Measurements from ENCODE around the gene DLG3.

DLG3 gene

DNA sequence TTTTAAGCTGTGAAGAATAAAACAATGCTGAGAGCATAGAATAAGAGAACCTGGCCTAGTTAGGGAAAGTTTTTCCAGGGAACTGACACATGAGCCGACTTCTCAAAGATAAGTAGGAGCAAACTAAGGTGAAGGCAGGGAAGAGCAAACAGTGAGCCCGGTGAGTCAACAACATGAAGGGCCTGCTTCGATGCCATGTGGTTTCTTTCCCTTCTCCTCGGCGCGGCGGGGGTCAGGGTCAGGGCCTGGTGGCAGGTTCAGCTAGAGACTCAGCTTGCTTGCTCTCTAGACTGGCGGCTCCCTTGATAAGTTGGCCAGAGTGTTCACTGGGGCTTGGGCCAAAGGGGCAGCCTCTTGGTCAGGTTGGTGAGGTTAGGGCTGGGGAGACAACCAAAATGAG lies 81.1 kb downstream of the DLG3 start:
- Histone ChIP-seq H3K9me3 (ENCODE audit: low read length) (no peaks in the 10 kb centered on the region), H3K79me2 (ENCODE audit: insufficient read depth, low read length) (no peaks in the 10 kb centered on the region), H2AFZ (ENCODE audit: low read length) (no peak overlapping the region), H3K4me2 (ENCODE audit: low read length) (no peak overlapping the region), H3K36me3 (ENCODE audit: insufficient read depth, low read length) (no peaks in the 10 kb centered on the region), H3F3A (ENCODE audit: insufficient read depth, low read length) (no peaks in the 10 kb centered on the region), H3K4me3 (ENCODE audit: low read depth, low read length, poor library complexity, severe bottlenecking) (no peak overlapping the region), H3K27ac (ENCODE audit: low read depth, low read length, poor library complexity, severe bottlenecking) (no peak overlapping the region), H3K27me3 (ENCODE audit: insufficient read depth, low read length) (no peaks in the 10 kb centered on the region), H3K9ac (ENCODE audit: low read length) (no peak overlapping the region), H3K4me1 (ENCODE audit: insufficient read depth, low read length, severe bottlenecking) (no peaks in the 10 kb centered on the region), H3K9me2 (ENCODE audit: low read depth, low read length) (no peaks in the 10 kb centered on the region), H4K20me1 (ENCODE audit: insufficient read depth, low read length) (no peaks in the 10 kb centered on the region)
- TF ChIP-seq, protein P1, sequence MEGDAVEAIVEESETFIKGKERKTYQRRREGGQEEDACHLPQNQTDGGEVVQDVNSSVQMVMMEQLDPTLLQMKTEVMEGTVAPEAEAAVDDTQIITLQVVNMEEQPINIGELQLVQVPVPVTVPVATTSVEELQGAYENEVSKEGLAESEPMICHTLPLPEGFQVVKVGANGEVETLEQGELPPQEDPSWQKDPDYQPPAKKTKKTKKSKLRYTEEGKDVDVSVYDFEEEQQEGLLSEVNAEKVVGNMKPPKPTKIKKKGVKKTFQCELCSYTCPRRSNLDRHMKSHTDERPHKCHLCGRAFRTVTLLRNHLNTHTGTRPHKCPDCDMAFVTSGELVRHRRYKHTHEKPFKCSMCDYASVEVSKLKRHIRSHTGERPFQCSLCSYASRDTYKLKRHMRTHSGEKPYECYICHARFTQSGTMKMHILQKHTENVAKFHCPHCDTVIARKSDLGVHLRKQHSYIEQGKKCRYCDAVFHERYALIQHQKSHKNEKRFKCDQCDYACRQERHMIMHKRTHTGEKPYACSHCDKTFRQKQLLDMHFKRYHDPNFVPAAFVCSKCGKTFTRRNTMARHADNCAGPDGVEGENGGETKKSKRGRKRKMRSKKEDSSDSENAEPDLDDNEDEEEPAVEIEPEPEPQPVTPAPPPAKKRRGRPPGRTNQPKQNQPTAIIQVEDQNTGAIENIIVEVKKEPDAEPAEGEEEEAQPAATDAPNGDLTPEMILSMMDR (IDR thresholded peaks at IDR 0.05; ENCODE audit: low read length) = no peak
- TF ChIP-seq EZH2 (IDR thresholded peaks at IDR 0.05; ENCODE audit: borderline replicate concordance, low read length) = no peak

DNA sequence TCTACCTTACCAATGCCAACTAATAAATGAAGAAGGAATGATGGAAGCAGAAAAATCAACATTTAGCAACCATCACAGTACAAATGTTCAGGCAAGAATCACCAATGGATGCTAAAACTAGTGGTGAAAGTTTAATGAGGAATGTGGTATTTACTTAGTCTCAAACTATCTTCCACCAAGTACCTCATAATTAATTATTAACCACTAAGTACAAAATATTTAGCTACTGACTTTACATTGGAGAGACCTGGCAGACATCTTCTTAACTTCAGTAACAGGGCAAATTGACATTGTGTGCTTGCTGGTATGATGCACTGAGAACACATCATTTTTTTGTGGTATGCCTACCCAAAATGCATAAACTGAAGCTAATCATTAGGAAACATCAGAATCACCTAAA lies 82.4 kb downstream of the DLG3 start:
- Histone ChIP-seq H4K20me1 (ENCODE audit: insufficient read depth, low read length) (no peaks in the 10 kb centered on the region), H3K9me3 (ENCODE audit: low read length) (no peaks in the 10 kb centered on the region), H3K4me1 (ENCODE audit: insufficient read depth, low read length, severe bottlenecking) (no peaks in the 10 kb centered on the region), H3F3A (ENCODE audit: insufficient read depth, low read length) (no peaks in the 10 kb centered on the region), H3K27me3 (ENCODE audit: insufficient read depth, low read length) (no peaks in the 10 kb centered on the region), H3K4me3 (ENCODE audit: low read depth, low read length, poor library complexity, severe bottlenecking) (no peak overlapping the region), H3K36me3 (ENCODE audit: insufficient read depth, low read length) (no peaks in the 10 kb centered on the region), H2AFZ (ENCODE audit: low read length) (no peak overlapping the region), H3K27ac (ENCODE audit: low read depth, low read length, poor library complexity, severe bottlenecking) (no peak overlapping the region), H3K9me2 (ENCODE audit: low read depth, low read length) (no peaks in the 10 kb centered on the region), H3K79me2 (ENCODE audit: insufficient read depth, low read length) (no peaks in the 10 kb centered on the region), H3K4me2 (ENCODE audit: low read length) (no peak overlapping the region), H3K9ac (ENCODE audit: low read length) (no peak overlapping the region)
- TF ChIP-seq, protein P1 (IDR thresholded peaks at IDR 0.05; ENCODE audit: low read length) = no peak
- TF ChIP-seq EZH2 (IDR thresholded peaks at IDR 0.05; ENCODE audit: borderline replicate concordance, low read length) = no peak

DNA sequence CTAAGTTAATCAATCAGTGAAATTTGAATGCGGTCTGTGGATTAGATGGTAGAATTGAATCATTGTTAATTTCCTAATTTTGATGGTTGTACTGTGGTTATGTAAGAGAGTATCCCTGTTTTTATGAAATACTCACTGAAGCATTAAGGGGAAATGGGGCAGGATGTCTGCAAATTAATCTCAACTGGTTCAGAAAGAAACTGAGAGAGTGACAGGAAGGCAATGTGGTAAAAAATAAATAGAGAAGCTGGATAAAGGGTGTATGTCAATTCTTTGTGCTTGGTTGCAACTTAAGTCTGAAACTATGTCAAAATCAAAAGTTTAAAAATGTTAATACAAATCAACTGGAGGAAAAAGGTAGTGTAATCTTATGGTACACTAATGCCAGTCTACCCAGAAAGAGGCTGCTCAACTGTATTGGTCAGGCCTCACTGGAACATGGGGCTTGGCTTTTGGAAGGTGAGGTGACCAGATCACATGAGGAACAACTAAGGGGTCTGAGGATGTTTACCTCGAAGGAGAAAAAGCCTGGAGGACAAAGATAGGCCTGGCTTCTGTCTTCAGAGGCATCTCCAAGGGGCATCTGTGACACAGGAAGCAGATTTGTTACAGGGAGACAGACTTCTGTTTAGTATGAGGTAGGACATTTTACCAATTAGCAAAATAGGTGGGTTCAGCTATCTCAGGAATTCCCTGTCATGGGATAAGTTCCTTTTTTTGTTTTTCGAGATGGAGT lies 83.1 kb downstream of the DLG3 start:
- H3K36me3 ChIP-seq (ENCODE audit: insufficient read depth, low read length) = no peaks in the 10 kb centered on the region
- no peaks in the 10 kb centered on the region for H3K9me2 ChIP-seq (ENCODE audit: low read depth, low read length)
- H3K9ac ChIP-seq (ENCODE audit: low read length) = no peak overlapping the region
- no peaks in the 10 kb centered on the region for H3K9me3 ChIP-seq (ENCODE audit: low read length)
- H3K79me2 ChIP-seq (ENCODE audit: insufficient read depth, low read length) = no peaks in the 10 kb centered on the region
- no peaks in the 10 kb centered on the region for H3K4me1 ChIP-seq (ENCODE audit: insufficient read depth, low read length, severe bottlenecking)
- H4K20me1 ChIP-seq (ENCODE audit: insufficient read depth, low read length) = no peaks in the 10 kb centered on the region
- no peak overlapping the region for H3K4me3 ChIP-seq (ENCODE audit: low read depth, low read length, poor library complexity, severe bottlenecking)
- no peaks in the 10 kb centered on the region for H3K27me3 ChIP-seq (ENCODE audit: insufficient read depth, low read length)
- TF ChIP-seq EZH2 (IDR thresholded peaks at IDR 0.05; ENCODE audit: borderline replicate concordance, low read length) = no peak
- TF ChIP-seq, protein P1 (IDR thresholded peaks at IDR 0.05; ENCODE audit: low read length) = no peak
- no peak overlapping the region for H3K4me2 ChIP-seq (ENCODE audit: low read length)
- H3K27ac ChIP-seq (ENCODE audit: low read depth, low read length, poor library complexity, severe bottlenecking) = no peak overlapping the region
- no peaks in the 10 kb centered on the region for H3F3A ChIP-seq (ENCODE audit: insufficient read depth, low read length)
- H2AFZ ChIP-seq (ENCODE audit: low read length) = no peak overlapping the region
